A549 treated with CpdA at 1 μM for 4 hours (cell line): ENCODE measurements around the gene TRIM6. TPM values are rescaled to one million over a fixed set of nuclear protein-coding genes. Genes with fewer than 3 reads are reported as not detected.

Experiments used
- total RNA-seq: library from RNA; stranded (reverse); fragments of 200-300 nt; extraction: Qiagen RNA extraction; gene quantifications from 5 replicates; pipeline ENCODE4 v1.2.3, GENCODE V29; 2022; ENCODE audit warnings: low read depth

Gene TRIM6
- 10.8 to 14.1 TPM (median 11.6 TPM) in 5 replicates for total RNA-seq

GRCh38 chr11:5596607-5597201, at the start of gene TRIM6:
TSS of gene TRIM6 (plus strand) at chr11:5596637. CDS start at chr11:5596898, 261 bp downstream.

GRCh38 chr11:5548440-5548839, 48.0 kb upstream of the TRIM6 start, which contains the start of gene OR52H1:
TSS of gene OR52H1 (minus strand) at chr11:5548540. CDS start at chr11:5545505, 3,035 bp downstream.

GRCh38 chr11:5580577-5580976, 15.9 kb upstream of the TRIM6 start, which contains the start of gene OR52B6:
TSS of gene OR52B6 (plus strand) at chr11:5580877. CDS start at chr11:5580877, 0 bp downstream.

GRCh38 chr11:5624489-5625279, 28.2 kb downstream of the TRIM6 start, which contains the start of gene TRIM34:
TSS of gene TRIM34 (plus strand) at chr11:5625001. CDS start at chr11:5632332, 7,331 bp downstream.

Other genes starting within 250 kb of the TRIM6 start
- gene OR51B6, start 245.1 kb upstream of the TRIM6 start, total RNA-seq, result not detected in 5 replicates
- not detected in 5 replicates for gene OR51M1, start 212.8 kb upstream of the TRIM6 start, total RNA-seq
- not detected in 5 replicates for gene OR51Q1, start 174.5 kb upstream of the TRIM6 start, total RNA-seq
- gene OR51I1, start 155.1 kb upstream of the TRIM6 start, total RNA-seq, result not detected in 5 replicates
- gene OR51I2, start 147.3 kb upstream of the TRIM6 start, total RNA-seq, result not detected in 5 replicates
- gene OR52D1, start 108.0 kb upstream of the TRIM6 start, total RNA-seq, result not detected in 5 replicates
- not detected in 5 replicates for gene UBQLN3, start 86.7 kb upstream of the TRIM6 start, total RNA-seq
- gene UBQLNL, start 79.9 kb upstream of the TRIM6 start, total RNA-seq, result 0.08 to 0.20 TPM in 2 of 5 replicates, not detected in the others
- gene OR52H1, start 48.1 kb upstream of the TRIM6 start, total RNA-seq, result not detected in 5 replicates
- gene OR52B6, start 15.8 kb upstream of the TRIM6 start, total RNA-seq, result not detected in 5 replicates
- gene TRIM34, start 28.4 kb downstream of the TRIM6 start, total RNA-seq, result 2.3 to 4.3 TPM (median 3.3 TPM) in 5 replicates
- 12.4 to 15.5 TPM (median 12.8 TPM) in 5 replicates for gene TRIM5, start 88.4 kb downstream of the TRIM6 start, total RNA-seq
- gene TRIM22, start 93.2 kb downstream of the TRIM6 start, total RNA-seq, result 0.57 to 1.1 TPM (median 0.82 TPM) in 5 replicates
- not detected in 5 replicates for gene OR56B1, start 139.8 kb downstream of the TRIM6 start, total RNA-seq
- not detected in 5 replicates for gene OR52N4, start 157.6 kb downstream of the TRIM6 start, total RNA-seq
- gene OR52N5, start 186.7 kb downstream of the TRIM6 start, total RNA-seq, result not detected in 5 replicates
- gene OR52N1, start 194.6 kb downstream of the TRIM6 start, total RNA-seq, result not detected in 5 replicates
- gene OR52N2, start 212.3 kb downstream of the TRIM6 start, total RNA-seq, result not detected in 5 replicates
- gene OR52E6, start 245.3 kb downstream of the TRIM6 start, total RNA-seq, result not detected in 5 replicates